Fibroblast of lung (primary cell): ENCODE measurements around the gene PPP1R9A.
A peak's percentile ranks its signal among the peaks of the same experiment; 100 is the strongest.

ENCODE experiments used
- CTCF ChIP-seq, 2 donors: IDR thresholded peaks in 1 of 2; conservative IDR thresholded peaks in 1 of 2; 1 replicate in 1 of 2; 2 replicates in 1 of 2; pipeline ENCODE4 v1.5.1; 2011 to 2012; ENCODE audit warnings: low read length in 2 of 2, control low read depth in 1 of 2, inconsistent platforms in 1 of 2, low read depth in 1 of 2, mild to moderate bottlenecking in 1 of 2
- EZH2 ChIP-seq: IDR thresholded peaks from 2 replicates; pipeline ENCODE4 v1.5.1; 2012; ENCODE audit warnings: low read length, control low read depth, mild to moderate bottlenecking; ENCODE audit errors: missing control alignments

GRCh38 chr7:95246831-95247370 is 339.5 kb downstream of the PPP1R9A start:
- TF ChIP-seq CTCF (conservative IDR thresholded peaks at IDR 0.05 in 1 of 2, IDR thresholded peaks at IDR 0.05 in 1 of 2; ENCODE audit: low read depth in 1 of 2, low read length in 2 of 2): peak; percentile 76 to 81
- TF ChIP-seq EZH2: no peak
